K562 (cell line): ENCODE data around the gene KMT2E. TPM values are rescaled to one million over a fixed set of nuclear protein-coding genes. Genes with fewer than 3 reads are reported as not detected.

ENCODE experiments used
- GTF2E2 ChIP-seq: fragments of 200-800 bp; sonication (Bioruptor generic); IDR thresholded peaks from 2 replicates; pipeline ENCODE4 v1.6.1; 2016; ENCODE audit warnings: missing genetic modification characterization, missing compliant biosample characterization
- PCBP1 ChIP-seq: fragments of 200-400 bp; formaldehyde crosslinking; IDR thresholded peaks from 2 replicates; pipeline ENCODE4 v1.6.1; 2018; ENCODE audit warnings: mild to moderate bottlenecking, low read depth, low read length; ENCODE audit not compliant: poor library complexity, severe bottlenecking
- ZNF407 ChIP-seq: fragments of 450-650 bp; IDR thresholded peaks from 2 replicates; pipeline ENCODE4 v1.6.1; 2016; ENCODE audit warnings: low read depth
- polyA plus RNA-seq, 8 experiments: library from polyadenylated mRNA; depleted of rRNA in 4 of 8; stranded (reverse) in 5 of 8; unstranded in 3 of 8; fragments of >200 nt; fragmentation: Nextera tagmentation in 2 of 8; fragmentation: Illumina TruSeq in 1 of 8; extraction: Ambion mirVana in 2 of 8; extraction: Trizol in 1 of 8; gene quantifications; 2 replicates each; pipeline versions ENCODE4 v1.2.1 to v1.2.3, GENCODE V29; 2011 to 2014; ENCODE audit warnings: inconsistent platforms in 1 of 8, missing spikeins in 1 of 8
- total RNA-seq, 7 experiments: library from RNA; depleted of rRNA in 6 of 7; stranded (reverse); fragments of >200 nt in 6 of 7; fragmentation: Illumina TruSeq in 2 of 7; extraction: Trizol in 2 of 7; gene quantifications; 2 replicates each; pipeline versions ENCODE4 v1.2.1 to v1.2.3, GENCODE V29; 2011 to 2021; ENCODE audit warnings: low replicate concordance in 1 of 7

Gene KMT2E
- total and polyA plus RNA-seq, 9 of the 15 experiments (the other 6 are each of a cell fraction or from before 2014, with no cell fraction given): 8.9 to 55.3 (median 38.1) TPM

- TF ChIP-seq GTF2E2 (tag) (peak; percentile 73), PCBP1 (peak; percentile 58), ZNF407 (0 out of 2 replicates have a peak, but pooled peaks have one; percentile 33)
These were observed 30.1 kb upstream of the KMT2E start (continued) for GRCh38 chr7:104983578-104984539.
